ENCODE data around the gene ZNF490.

GRCh38 chr19:12543855-12544254, 66.8 kb downstream of the ZNF490 start:
- TF ChIP-seq, protein P1, sequence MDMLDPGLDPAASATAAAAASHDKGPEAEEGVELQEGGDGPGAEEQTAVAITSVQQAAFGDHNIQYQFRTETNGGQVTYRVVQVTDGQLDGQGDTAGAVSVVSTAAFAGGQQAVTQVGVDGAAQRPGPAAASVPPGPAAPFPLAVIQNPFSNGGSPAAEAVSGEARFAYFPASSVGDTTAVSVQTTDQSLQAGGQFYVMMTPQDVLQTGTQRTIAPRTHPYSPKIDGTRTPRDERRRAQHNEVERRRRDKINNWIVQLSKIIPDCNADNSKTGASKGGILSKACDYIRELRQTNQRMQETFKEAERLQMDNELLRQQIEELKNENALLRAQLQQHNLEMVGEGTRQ (IDR thresholded peaks at IDR 0.05; ENCODE audit: borderline replicate concordance, low read depth, low read length), result no peak
- TF ChIP-seq ZNF384 (IDR thresholded peaks at IDR 0.05; ENCODE audit: borderline replicate concordance, low read depth, low read length) (no peak), DPF2 (IDR thresholded peaks at IDR 0.05) (no peak), NFYB (IDR thresholded peaks at IDR 0.05; ENCODE audit: insufficient read depth, low read depth, low read length) (no peak), CTCF (IDR thresholded peaks at IDR 0.05 in 2 of 3, conservative IDR thresholded peaks at IDR 0.05 in 1 of 3; ENCODE audit: control insufficient read depth in 2 of 3, extremely low read depth in 1 of 3, insufficient read depth in 1 of 3, low read depth in 3 of 3, low read length in 3 of 3) (no peak)
- TF ChIP-seq, protein P2, sequence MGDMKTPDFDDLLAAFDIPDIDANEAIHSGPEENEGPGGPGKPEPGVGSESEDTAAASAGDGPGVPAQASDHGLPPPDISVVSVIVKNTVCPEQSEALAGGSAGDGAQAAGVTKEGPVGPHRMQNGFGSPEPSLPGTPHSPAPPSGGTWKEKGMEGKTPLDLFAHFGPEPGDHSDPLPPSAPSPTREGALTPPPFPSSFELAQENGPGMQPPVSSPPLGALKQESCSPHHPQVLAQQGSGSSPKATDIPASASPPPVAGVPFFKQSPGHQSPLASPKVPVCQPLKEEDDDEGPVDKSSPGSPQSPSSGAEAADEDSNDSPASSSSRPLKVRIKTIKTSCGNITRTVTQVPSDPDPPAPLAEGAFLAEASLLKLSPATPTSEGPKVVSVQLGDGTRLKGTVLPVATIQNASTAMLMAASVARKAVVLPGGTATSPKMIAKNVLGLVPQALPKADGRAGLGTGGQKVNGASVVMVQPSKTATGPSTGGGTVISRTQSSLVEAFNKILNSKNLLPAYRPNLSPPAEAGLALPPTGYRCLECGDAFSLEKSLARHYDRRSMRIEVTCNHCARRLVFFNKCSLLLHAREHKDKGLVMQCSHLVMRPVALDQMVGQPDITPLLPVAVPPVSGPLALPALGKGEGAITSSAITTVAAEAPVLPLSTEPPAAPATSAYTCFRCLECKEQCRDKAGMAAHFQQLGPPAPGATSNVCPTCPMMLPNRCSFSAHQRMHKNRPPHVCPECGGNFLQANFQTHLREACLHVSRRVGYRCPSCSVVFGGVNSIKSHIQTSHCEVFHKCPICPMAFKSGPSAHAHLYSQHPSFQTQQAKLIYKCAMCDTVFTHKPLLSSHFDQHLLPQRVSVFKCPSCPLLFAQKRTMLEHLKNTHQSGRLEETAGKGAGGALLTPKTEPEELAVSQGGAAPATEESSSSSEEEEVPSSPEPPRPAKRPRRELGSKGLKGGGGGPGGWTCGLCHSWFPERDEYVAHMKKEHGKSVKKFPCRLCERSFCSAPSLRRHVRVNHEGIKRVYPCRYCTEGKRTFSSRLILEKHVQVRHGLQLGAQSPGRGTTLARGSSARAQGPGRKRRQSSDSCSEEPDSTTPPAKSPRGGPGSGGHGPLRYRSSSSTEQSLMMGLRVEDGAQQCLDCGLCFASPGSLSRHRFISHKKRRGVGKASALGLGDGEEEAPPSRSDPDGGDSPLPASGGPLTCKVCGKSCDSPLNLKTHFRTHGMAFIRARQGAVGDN (IDR thresholded peaks at IDR 0.05), result no peak

Measured in GM12878 (cell line).